GM18909 (cell line): ENCODE measurements around the gene SHC3.

ENCODE experiments used
- ATAC-seq: cut with Tn5 transposase; IDR thresholded peaks from one replicate; pipeline ENCODE4 v1.9.1; 2021; ENCODE audit warnings: mild to moderate bottlenecking; ENCODE audit not compliant: unreplicated experiment, poor library complexity

The SHC3 gene

DNA sequence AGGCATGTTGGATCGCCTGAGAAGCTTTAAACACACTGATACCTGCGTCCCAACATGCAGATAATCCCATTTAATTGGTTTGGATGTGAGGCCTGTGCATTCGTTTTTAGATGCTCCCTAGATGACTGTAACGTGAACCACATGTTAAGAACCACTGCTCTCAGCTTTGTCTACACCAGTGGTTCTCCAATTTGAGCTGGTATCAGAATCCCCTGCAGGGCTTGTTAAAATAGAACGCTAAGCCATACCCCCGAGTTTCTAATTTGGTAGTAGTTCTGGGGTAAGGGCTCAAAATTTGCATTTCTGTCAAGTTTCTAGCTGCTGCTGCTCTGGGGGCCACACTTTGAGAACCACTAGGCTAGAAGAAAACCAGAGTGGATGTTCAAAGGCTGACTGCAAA is 112.7 kb downstream of the SHC3 start:
- no peak for ATAC-seq

DNA sequence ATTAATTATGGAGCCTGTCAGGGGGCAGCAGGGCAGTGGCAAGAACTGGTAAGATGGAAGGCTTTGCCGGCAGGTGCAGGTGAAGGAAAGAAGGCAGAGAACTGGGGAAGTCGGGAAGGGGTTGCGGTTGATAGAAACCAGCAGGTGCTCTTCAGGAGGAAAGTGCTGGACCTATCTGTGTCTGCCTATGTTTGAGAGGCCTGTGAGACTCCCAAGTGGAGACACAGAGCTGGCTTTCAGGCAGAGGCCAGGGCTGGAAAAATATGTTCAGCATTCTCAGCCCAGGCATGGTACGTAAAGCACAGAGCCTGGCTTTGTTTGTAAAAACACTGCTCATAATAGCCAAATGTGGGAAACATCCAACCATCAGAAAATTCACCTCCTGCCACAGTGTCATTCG is 117.8 kb downstream of the SHC3 start:
- no peak for ATAC-seq

DNA sequence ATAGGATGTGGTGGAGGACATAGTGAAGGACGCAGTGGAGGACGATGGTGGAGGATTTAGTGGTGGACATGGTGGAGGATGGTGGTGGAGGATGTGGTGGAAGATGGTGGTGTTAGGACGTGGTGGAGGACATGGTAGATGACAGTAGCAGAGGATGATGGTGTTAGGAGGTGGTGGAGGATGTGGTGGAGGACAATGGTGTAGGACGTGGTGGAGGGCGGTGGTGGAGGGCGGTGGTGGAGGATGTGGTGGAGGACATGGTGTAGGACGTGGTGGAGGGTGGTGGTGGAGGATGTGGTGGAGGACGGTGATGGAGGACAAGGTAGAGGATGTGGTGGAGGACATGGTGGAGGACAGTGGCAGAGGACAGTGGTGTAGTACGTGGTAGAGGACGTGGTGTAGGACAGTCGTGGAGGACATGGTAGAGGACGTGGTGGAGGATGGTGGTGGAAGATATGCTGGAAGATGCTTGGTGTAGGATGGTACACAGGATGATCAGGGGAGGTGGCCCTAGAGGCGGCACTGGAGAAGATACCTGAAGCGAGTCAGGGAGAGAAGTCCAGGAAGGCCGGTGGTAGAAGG is 118.6 kb downstream of the SHC3 start:
- ATAC-seq = no peak

DNA sequence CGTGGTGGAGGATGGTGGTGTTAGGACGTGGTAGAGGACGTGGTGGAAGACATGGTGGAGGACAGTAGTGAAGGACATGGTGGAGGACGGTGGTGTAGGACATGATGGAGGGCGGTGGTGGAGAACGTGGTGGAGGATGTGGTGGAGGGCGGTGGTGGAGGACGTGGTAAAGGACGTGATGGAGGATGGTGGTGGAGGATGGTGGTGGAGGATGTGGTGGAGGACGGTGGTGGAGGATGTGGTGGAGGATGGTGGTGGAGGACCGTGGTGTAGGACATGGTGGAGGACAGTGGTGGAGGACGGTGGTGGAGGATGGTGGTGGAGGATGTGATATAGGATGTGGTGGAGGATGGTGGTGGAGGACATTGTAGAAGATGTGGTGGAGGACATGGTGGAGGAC is 119.7 kb downstream of the SHC3 start:
- ATAC-seq = no peak

DNA sequence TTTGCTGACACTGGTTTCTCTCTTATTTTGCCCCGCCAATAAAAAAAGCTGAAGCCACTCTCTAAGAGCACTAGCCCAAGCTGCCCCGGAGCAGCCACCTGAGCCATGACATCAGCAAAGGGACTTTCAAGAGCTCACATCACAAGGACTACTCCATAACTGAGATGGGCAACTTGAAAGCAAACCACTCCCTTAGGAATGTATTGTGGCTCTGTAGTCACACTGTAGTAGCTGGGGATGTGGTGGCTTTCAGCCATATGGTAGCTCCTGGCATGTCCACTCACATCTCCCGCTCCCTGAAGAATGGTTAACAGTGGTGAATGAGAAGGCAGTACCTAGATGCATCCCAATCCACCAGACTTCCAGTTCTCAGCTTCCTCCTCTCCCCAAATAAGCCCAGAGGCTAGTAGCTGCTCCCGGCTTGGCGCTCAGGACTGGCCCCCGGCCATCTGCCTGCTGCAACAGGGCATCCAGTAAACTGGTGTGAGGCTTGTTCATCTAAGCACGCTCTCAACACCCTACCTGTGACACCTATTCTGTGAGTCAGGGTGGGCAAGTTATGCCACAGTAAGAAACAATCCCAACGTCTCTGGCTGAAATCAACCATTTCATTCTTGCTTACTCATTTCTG is 123.6 kb downstream of the SHC3 start:
- no peak for ATAC-seq

DNA sequence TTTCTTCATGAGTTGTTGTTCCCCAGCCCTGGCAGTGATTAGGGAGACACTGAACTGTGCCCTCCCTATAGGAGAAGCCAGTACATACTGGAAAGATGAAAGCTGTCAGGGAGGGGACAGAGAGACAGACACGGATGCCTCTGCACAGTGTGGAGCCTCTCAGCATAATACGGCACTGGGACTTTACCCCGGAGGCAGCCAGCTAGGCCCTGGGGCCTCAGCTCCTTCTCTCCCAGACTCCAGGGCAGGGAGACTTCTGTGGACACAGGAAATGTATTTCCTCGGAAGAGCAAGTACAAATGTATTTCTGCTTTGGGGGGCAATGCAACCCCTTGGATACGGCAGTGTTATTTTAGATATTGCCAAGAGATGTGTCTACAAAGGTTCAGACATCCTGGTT is 125.3 kb downstream of the SHC3 start:
- no peak for ATAC-seq

DNA sequence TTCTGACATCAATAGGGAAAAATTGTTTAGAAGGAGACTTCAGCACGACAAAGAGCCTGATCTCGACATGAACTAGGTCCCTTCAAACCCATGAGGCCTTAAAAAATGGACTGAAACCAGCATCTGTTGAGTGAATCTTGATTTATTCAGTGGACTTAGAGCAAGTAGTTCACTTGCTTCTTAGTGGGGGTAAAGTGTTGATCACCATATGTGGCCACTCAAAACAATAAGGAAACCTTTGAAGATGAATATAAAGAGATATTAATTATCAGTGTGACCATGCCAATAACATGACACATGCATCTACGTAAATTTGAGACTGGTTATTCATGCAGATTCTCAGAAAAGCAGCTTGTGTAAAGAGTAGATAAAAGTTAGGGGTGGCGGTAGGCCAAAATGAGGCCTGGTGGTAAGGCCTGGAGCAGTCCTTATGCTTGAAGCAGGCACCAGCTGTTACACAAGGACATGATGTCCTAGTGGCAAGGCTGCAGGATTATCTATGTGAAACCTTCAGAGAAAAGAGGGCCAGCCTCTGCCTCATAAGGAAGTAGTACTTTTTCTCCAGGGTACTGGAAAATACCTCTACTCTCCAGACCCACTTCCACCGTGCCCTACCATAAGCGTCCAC is 126.0 kb downstream of the SHC3 start:
- ATAC-seq = no peak

DNA sequence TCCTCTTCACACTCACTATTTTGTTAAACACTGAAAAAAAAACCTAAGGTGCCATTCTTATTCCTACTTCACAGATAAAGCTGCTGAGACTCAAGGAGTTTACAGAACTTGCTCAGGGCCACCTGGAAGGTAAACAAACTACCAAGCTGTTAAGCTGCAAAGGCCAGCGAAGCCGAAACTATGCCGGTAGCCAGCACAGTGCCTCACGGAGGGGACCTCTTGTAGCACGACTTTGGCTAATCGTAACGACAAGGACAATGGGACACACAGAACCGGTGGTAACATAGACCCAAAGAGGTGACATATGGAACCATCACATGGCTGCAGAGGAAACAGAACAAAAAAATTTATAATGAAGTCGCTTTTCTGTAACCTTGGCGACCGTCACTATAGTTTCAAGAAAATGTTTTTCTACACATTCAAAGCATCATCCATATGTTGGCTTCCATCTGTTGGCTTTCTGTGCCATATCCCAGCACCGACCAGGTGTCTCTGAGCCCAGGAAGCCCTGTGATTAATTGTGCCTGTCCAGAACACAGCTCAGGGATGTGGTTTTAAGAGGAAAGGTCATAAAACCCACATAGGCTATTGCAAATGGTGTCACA is 127.1 kb downstream of the SHC3 start:
- no peak for ATAC-seq

DNA sequence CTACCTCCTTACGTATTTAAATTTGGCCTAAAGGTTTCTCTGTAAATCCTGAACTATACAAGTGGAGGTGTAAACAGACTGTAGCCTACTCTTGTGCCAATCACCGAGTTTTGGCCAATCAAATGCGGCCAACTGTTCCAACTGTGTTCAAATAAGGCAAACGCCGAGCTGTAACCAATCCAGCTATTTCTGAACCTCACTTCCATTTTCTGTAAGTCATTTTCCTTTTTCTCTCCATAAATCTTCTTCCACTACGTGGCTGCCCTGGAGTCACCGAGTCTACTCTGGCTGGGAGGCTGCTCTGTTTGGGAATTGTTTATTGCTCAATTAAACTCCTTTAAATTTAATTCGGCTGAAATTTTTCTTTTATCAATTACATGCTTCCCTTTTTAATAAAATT is 129.0 kb downstream of the SHC3 start:
- no peak for ATAC-seq

DNA sequence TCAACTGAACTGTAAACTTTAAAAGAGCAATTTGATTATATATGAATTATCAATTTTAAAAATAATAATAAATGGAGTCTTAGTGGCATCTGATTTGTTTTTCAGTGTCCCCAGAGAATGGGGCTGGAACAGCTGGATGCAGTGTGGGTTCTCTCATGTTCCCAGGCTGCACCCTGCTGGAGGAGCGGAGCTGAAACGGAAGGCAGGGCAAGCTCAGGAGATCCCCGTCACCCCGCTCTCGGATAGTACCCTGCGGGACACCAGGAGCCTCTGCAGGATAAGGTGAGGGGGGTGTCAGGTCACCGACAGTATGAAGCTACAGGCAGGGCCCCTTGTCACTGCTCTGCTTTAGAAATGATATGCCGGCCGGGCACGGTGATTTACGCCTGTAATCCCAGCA is 130.0 kb downstream of the SHC3 start:
- no peak for ATAC-seq

DNA sequence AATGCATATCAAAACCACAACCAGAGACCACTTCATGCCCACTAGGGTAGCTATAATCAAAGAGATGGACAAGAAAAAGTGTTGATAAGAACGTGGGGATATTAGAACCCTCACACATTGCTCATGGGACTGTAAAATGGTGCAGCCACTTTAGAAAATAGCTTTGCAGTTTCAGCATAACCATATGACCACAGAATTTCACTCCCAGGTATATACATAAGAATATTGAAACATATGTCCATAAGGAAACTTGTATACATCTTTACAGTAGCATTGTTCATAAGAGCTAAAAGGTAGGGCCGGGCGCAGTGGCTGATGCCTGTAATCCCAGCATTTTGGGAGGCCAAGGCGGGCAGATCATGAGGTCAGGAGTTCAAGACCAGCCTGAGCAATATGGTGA is 131.0 kb downstream of the SHC3 start:
- no peak for ATAC-seq

DNA sequence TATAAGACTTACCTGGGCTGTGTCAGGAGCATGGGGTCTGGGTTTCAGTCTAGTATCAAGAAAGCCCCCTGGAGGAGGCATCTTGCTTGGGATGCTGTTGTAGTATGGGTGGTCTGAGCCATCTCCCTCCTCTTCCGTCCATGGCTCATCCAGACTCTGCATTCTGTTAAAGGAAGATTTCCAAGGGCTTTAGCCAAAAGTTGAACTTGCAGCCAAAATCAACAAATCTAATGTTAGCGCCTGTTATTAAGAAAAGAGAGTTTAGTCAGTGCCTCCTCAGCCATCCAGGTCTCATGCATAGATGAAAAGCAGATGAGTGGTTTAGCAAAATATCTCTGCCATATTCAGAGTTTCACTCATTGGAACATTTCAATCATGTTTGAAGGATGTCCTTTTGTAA is 131.8 kb downstream of the SHC3 start:
- ATAC-seq = no peak

DNA sequence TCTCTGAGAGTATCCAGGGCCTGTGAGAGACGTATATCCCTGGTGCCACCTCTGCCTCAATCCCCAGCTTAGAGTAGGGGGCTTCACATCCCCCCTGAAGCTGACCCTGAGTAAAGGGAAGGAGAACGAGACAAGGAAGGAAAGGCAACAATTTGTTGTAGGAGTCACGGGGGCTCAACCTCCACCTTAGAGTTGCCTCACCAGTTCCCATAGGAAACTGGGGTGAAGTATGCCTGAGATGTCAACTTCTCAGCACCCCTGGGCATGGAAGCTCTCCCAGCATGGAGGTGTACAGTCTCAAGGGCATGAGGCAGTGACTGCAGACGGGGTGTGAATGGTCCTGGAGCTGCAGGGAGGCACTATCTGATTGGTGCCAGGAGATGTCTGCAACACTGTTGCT is 133.7 kb downstream of the SHC3 start:
- ATAC-seq = no peak

DNA sequence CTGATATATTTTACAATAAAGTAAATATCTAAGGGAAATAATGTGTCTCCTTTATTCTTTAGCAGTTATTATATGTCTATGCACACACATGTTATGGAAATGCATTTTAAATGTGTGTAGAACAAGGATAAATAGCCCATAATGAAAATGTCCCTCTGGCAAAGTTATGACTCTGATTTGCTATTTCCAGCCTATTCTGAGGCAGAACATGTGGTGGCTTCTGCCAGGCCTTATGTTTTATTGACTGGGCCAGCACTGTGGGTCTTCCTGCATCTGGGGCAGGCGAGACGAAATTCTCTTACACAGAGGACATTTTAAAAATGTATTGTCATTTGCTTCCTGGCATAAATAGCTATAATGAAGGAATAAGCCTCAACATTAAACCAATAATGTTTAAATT is 134.5 kb downstream of the SHC3 start:
- no peak for ATAC-seq

DNA sequence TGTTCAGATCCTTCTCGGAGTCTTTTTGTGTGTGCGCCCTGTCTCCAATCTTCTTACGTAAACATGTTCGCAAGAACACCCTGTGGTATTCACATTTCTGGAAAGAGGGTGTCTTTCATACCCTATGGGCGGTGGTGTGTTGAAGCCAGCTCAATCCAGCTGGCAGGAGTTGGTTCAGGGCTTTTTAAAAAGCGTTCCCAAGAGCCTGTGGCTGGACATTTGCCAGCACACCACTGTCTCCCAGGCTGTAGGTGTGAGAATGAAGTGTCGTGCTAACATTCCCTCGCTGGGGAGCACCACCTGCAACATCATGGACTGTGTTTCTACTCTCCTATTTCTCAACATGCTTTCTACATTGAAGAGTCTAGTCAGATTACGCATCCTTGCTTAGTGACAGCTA is 135.6 kb downstream of the SHC3 start:
- no peak for ATAC-seq

DNA sequence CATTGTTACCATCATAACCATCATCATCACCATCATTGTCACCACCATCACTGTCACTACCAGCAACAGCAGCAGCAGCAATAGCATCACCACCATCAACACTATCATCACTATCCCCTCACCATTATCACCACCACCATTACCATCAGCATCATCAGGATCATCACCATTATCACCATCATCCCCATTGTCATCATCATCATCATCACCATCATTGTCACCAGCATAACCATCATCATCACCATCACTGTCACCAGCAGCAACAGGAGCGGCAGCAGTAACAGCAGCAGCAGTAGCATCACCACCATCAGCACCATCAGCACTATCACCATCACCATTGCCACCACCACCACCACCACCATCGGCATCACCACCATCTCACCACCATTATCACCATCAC is 139.0 kb downstream of the SHC3 start:
- ATAC-seq = no peak

DNA sequence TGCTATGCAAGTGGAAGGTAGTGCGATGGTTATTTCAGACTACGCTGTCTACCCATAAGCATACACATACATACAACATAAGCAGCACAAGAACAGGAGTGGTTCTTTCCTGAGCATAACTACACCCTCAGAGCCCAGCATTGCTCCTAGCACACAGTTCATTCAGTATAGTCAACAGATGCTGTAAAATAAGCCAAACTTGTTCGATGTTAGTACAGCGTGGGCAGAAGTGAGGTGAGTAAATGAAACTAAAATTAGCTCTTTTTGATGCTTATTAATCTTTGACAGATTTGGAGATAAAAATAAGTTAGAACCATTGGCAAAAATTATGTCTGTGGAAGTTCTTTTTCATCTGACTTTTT is 139.5 kb downstream of the SHC3 start:
- ATAC-seq = no peak

DNA sequence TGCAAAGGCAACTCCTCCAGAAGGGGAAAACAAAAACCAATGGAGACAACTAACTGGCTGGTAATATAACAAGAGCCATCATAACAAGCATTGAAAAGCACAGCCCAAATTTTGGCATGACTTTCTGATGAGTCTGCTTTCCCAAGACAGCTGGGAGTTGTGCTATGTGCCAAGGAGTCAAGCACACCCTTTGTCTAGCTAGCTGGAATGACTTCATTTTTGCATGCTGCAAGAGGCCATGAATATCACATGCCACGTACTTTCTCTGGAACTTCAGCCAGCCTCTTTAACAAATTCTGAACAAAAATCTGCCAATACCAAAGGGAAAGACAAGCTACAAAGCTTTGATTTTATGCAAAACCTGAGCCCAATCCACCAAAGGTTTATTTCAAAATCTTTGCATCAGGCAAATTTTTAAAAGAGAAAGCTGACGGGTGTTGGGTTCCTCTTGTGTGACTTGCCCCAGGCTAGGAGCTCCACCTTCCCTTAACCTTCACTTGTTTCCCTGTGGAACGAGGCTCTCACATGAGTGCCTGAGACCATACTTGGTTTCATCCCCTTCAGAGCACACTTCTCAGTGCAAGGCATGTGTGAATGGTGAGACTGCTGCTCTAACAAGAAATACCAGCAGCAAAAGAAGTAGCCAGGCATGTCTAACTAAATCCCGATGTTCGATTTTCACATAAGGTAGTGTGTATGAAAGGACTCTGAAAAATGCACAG is 140.1 kb downstream of the SHC3 start:
- no peak for ATAC-seq

DNA sequence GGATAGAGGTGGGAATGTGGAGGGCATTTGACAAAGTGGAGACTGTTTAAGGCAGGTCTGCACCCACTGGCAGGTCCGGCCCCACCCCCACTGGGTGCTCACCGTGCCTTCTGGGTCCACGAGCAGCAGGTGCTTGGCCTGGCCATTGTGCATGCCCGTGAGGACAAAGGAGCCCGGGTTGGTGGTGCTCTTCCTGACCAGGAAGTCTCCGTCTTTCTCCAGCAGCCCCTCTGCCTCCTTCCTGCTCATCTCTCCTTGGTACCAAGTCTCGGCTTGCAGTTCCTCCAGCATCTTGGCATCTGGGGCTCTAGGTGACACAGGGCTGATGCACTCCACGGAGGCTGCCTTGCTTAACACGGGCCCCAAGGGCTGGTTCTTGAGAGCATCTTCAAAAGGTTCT is 140.7 kb downstream of the SHC3 start:
- ATAC-seq = no peak

DNA sequence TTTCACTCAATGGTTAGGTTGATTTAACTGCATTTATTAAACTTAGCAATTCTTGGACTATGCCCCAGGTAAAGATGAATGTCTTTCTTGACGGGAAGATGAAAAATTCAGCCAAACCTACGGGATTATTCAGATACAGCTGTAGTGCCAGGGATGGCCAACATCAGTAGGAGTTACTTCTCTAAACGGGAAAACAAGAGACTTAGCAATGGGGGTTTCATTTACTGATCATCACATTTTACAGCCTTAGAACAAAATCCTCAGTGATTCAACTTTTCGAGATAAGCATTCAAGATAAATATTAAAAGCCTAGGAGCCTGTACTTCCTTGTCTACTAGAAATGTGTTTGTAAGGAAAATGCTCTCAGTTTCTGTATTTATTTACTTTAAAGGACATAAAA is 141.3 kb downstream of the SHC3 start:
- no peak for ATAC-seq

DNA sequence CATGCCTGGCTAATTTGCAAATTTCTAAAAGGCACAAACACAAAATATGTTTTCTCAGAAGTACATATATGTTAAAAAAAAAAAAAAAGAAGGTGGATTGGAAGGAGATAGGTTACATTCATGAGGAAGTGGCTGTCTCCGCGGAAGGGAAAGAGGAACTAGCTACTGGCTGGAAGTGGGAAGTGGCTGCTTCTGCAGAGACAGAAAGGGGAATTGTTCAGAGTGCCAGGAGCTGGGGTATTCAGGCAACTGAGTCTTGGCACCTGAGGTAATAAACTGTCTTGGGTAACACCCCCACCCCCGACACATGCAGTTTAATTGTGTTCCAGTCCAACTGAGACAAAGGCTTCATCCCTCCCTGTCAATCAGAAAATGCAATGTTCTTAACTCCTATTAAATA is 141.7 kb downstream of the SHC3 start:
- no peak for ATAC-seq
